H9 (cell line): ENCODE results near the gene SMPX. TPM values are rescaled to one million over a fixed set of nuclear protein-coding genes. Genes with fewer than 3 reads are reported as not detected.

Experiments used
- DNase-seq: peaks from one replicate; pipeline ENCODE4 v3.0.0-alpha.2; 2017
- H2AFZ ChIP-seq: one replicate; pipeline ENCODE4 v1.6.1; 2013; ENCODE audit warnings: mild to moderate bottlenecking, low read length, control low read depth, moderate library complexity
- H2AK5ac ChIP-seq: 2 replicates; pipeline ENCODE4 v1.6.1; 2013; ENCODE audit warnings: low read length, control low read depth, mixed read lengths; ENCODE audit not compliant: insufficient read length
- H2BK120ac ChIP-seq: one replicate; pipeline ENCODE4 v1.6.1; 2013; ENCODE audit warnings: low read depth, mild to moderate bottlenecking, low read length, control low read depth, inconsistent platforms; ENCODE audit not compliant: poor library complexity, severe bottlenecking
- H2BK12ac ChIP-seq: 2 replicates; pipeline ENCODE4 v1.6.1; 2013; ENCODE audit warnings: low read length, control low read depth, mixed read lengths, low read depth; ENCODE audit not compliant: insufficient read length
- H2BK15ac ChIP-seq: 2 replicates; pipeline ENCODE4 v1.6.1; 2013; ENCODE audit warnings: low read depth, low read length, control low read depth
- H2BK20ac ChIP-seq: one replicate; pipeline ENCODE4 v1.6.1; 2013; ENCODE audit warnings: low read depth, mild to moderate bottlenecking, low read length, control low read depth, inconsistent platforms; ENCODE audit not compliant: poor library complexity, severe bottlenecking
- H2BK5ac ChIP-seq: 2 replicates; pipeline ENCODE4 v1.6.1; 2013; ENCODE audit warnings: low read length, control low read depth, mixed read lengths; ENCODE audit not compliant: insufficient read length
- H3K14ac ChIP-seq: 2 replicates; pipeline ENCODE4 v1.6.1; 2013; ENCODE audit warnings: low read length, control low read depth; ENCODE audit not compliant: insufficient read depth
- H3K18ac ChIP-seq: 2 replicates; pipeline ENCODE4 v1.6.1; 2013; ENCODE audit warnings: low read depth, mild to moderate bottlenecking, mixed read lengths, low read length, control low read depth; ENCODE audit not compliant: insufficient read length
- H3K23ac ChIP-seq: 2 replicates; pipeline ENCODE4 v1.6.1; 2013; ENCODE audit warnings: low read length, control low read depth, mixed read lengths, low read depth; ENCODE audit not compliant: insufficient read length
- H3K23me2 ChIP-seq: 2 replicates; pipeline ENCODE4 v1.6.1; 2013; ENCODE audit warnings: low read depth, mild to moderate bottlenecking, mixed read lengths, low read length, control low read depth; ENCODE audit not compliant: insufficient read length, poor library complexity, severe bottlenecking
- H3K27ac ChIP-seq: 2 replicates; pipeline ENCODE4 v1.5.1; 2013; ENCODE audit warnings: low read length, control low read depth, mixed read lengths, low read depth; ENCODE audit not compliant: insufficient read length
- H3K27me3 ChIP-seq: 2 replicates; pipeline ENCODE4 v1.6.1; 2013; ENCODE audit warnings: low read length, control low read depth, inconsistent platforms; ENCODE audit not compliant: insufficient read depth
- H3K4ac ChIP-seq: 2 replicates; pipeline ENCODE4 v1.6.1; 2013; ENCODE audit warnings: low read depth, mild to moderate bottlenecking, control low read depth, inconsistent platforms, low read length, moderate library complexity
- H3K4me1 ChIP-seq: 2 replicates; pipeline ENCODE4 v1.6.1; 2013; ENCODE audit warnings: low read length, control low read depth, inconsistent platforms; ENCODE audit not compliant: insufficient read depth
- H3K4me2 ChIP-seq: 2 replicates; pipeline ENCODE4 v1.6.1; 2013; ENCODE audit warnings: low read length, control low read depth, mixed read lengths; ENCODE audit not compliant: insufficient read length, insufficient read depth
- H3K56ac ChIP-seq: 2 replicates; pipeline ENCODE4 v1.6.1; 2013; ENCODE audit warnings: low read depth, mild to moderate bottlenecking, mixed read lengths, low read length, control low read depth; ENCODE audit not compliant: insufficient read length
- H3K79me1 ChIP-seq: 2 replicates; pipeline ENCODE4 v1.6.1; 2013; ENCODE audit warnings: low read depth, mild to moderate bottlenecking, moderate library complexity, low read length, control low read depth, inconsistent platforms; ENCODE audit not compliant: insufficient read depth, poor library complexity, severe bottlenecking
- H3K79me2 ChIP-seq: 2 replicates; pipeline ENCODE4 v1.6.1; 2013; ENCODE audit warnings: low read length, control low read depth, inconsistent platforms; ENCODE audit not compliant: insufficient read depth
- H3K9ac ChIP-seq: 2 replicates; pipeline ENCODE4 v1.6.1; 2013; ENCODE audit warnings: low read length, control low read depth, mixed read lengths; ENCODE audit not compliant: insufficient read length; ENCODE audit errors: extremely low read depth
- H3K9me3 ChIP-seq: one replicate; pipeline ENCODE4 v1.6.1; 2013; ENCODE audit warnings: low read depth, low read length, inconsistent platforms; ENCODE audit not compliant: control insufficient read depth
- H3T11ph ChIP-seq: one replicate; pipeline ENCODE4 v1.6.1; 2013; ENCODE audit warnings: mild to moderate bottlenecking, low read length, control low read depth, inconsistent platforms
- H4K20me1 ChIP-seq: one replicate; pipeline ENCODE4 v1.6.1; 2013; ENCODE audit not compliant: control insufficient read depth, insufficient read length, insufficient read depth
- H4K5ac ChIP-seq: 2 replicates; pipeline ENCODE4 v1.6.1; 2013; ENCODE audit warnings: low read depth, mild to moderate bottlenecking, mixed read lengths, low read length, control low read depth; ENCODE audit not compliant: insufficient read length
- H4K8ac ChIP-seq: replicated peaks from 2 replicates; pipeline ENCODE4 v1.6.1; 2013; ENCODE audit warnings: low read length, control low read depth, mixed read lengths, low read depth; ENCODE audit not compliant: insufficient read length
- H4K91ac ChIP-seq: 2 replicates; pipeline ENCODE4 v1.6.1; 2013; ENCODE audit warnings: low read depth, mild to moderate bottlenecking, moderate library complexity, mixed read lengths, low read length, control low read depth; ENCODE audit not compliant: insufficient read length
- H3K27ac Mint-ChIP-seq, 3 experiments: 2 replicates in 2 of 3; 3 replicates in 1 of 3; pipeline ENCODE4 v1.8.0; 2020 to 2021; ENCODE audit warnings: mixed read lengths in 3 of 3, mild to moderate bottlenecking in 1 of 3, moderate library complexity in 1 of 3
- H3K27me3 Mint-ChIP-seq: 2 replicates; pipeline ENCODE4 v1.8.0; 2021; ENCODE audit warnings: low read depth, mild to moderate bottlenecking, moderate library complexity, mixed read lengths
- H3K36me3 Mint-ChIP-seq, 3 experiments: 2 replicates in 2 of 3; 3 replicates in 1 of 3; pipeline ENCODE4 v1.8.0; 2020 to 2021; ENCODE audit warnings: low read depth in 3 of 3, mixed read lengths in 3 of 3; ENCODE audit not compliant: insufficient read depth in 1 of 3
- H3K4me1 Mint-ChIP-seq, 2 experiments: 2 replicates each; pipeline ENCODE4 v1.8.0; 2020; ENCODE audit warnings: mixed read lengths in 2 of 2
- H3K4me3 Mint-ChIP-seq, 2 experiments: 2 replicates in 1 of 2; 3 replicates in 1 of 2; pipeline ENCODE4 v1.8.0; 2020 to 2021; ENCODE audit warnings: mild to moderate bottlenecking in 2 of 2, mixed read lengths in 2 of 2, moderate library complexity in 1 of 2
- H3K9me3 Mint-ChIP-seq, 2 experiments: 2 replicates in 1 of 2; 3 replicates in 1 of 2; pipeline ENCODE4 v1.8.0; 2020; ENCODE audit warnings: mild to moderate bottlenecking in 2 of 2, mixed read lengths in 2 of 2, moderate library complexity in 1 of 2
- WGBS: extraction: QIAGEN DNeasy Blood & Tissue Kit; methylation state at CpG from one replicate; pipeline ENCODE4 v1.1.7; 2013; ENCODE audit warnings: missing lambda C conversion rate, low lambda C conversion rate, mixed read lengths; ENCODE audit not compliant: insufficient read length; ENCODE audit errors: extremely low coverage; 5-methylcytosine and 5-hydroxymethylcytosine counted together
- total RNA-seq: library from RNA; stranded (reverse); gene quantifications from 2 replicates; pipeline ENCODE4 v1.2.1, GENCODE V29; 2021
- TF ChIP-seq, protein P1 (sequence below): fragments of 200-600 bp; sonication (generic); conservative IDR thresholded peaks from 3 replicates; pipeline ENCODE4 v1.8.0; 2021; ENCODE audit warnings: antibody characterized with exemption, mild to moderate bottlenecking

The SMPX gene
- total RNA-seq, 1 experiment from 2014 or later, result not detected

- H3K4ac ChIP-seq, result no peak overlapping the region
- no peak overlapping the region for H3K23ac ChIP-seq
- no peak overlapping the region for H2BK5ac ChIP-seq
- H2BK120ac ChIP-seq, result no peak overlapping the region
- H3K9me3 ChIP-seq, result no peaks in the 10 kb centered on the region
- no peaks in the 10 kb centered on the region for H3K79me1 ChIP-seq
- no peak overlapping the region for H3K18ac ChIP-seq
- no peak for DNase-seq
- Mint-ChIP-seq H3K4me1 (peaks cover 32 to 39% of the 10 kb centered on the region in 2 experiments), H3K4me3 (peak overlapping the region; percentile 62 to 68; a peak in 4 of 5 replicates), H3K27me3 (peaks cover 4% of the 10 kb centered on the region), H3K36me3 (no peaks in the 10 kb centered on the region; a peak in 1 of 7 replicates), H3K27ac (peak overlapping the region; percentile 65 to 90 (median 84); a peak in 3 of 7 replicates), H3K9me3 (peaks cover 0 to 27% of the 10 kb centered on the region in 2 experiments; a peak in 3 of 5 replicates)
- no peaks in the 10 kb centered on the region; the same call in 1 of the 2 replicates for H3K4me1 ChIP-seq
- no peak overlapping the region for H4K91ac ChIP-seq
- no peak overlapping the region for H4K5ac ChIP-seq
- H2BK12ac ChIP-seq, result no peak overlapping the region
- TF ChIP-seq, protein P1, sequence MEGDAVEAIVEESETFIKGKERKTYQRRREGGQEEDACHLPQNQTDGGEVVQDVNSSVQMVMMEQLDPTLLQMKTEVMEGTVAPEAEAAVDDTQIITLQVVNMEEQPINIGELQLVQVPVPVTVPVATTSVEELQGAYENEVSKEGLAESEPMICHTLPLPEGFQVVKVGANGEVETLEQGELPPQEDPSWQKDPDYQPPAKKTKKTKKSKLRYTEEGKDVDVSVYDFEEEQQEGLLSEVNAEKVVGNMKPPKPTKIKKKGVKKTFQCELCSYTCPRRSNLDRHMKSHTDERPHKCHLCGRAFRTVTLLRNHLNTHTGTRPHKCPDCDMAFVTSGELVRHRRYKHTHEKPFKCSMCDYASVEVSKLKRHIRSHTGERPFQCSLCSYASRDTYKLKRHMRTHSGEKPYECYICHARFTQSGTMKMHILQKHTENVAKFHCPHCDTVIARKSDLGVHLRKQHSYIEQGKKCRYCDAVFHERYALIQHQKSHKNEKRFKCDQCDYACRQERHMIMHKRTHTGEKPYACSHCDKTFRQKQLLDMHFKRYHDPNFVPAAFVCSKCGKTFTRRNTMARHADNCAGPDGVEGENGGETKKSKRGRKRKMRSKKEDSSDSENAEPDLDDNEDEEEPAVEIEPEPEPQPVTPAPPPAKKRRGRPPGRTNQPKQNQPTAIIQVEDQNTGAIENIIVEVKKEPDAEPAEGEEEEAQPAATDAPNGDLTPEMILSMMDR, result no peak
- no peak overlapping the region for H3K56ac ChIP-seq
- WGBS, result no CpG with 5 or more reads among the region's 4 CpGs
- H4K20me1 ChIP-seq, result no peaks in the 10 kb centered on the region
- no peaks in the 10 kb centered on the region for H3K79me2 ChIP-seq
- no peak overlapping the region for H4K8ac ChIP-seq
- H2AFZ ChIP-seq, result peak overlapping the region; percentile 94
- no peak overlapping the region for H3K9ac ChIP-seq
- H3K27me3 ChIP-seq, result no peaks in the 10 kb centered on the region
- no peak overlapping the region for H2AK5ac ChIP-seq
- H2BK20ac ChIP-seq, result no peak overlapping the region
- no peak overlapping the region for H3T11ph ChIP-seq
- no peak overlapping the region for H3K27ac ChIP-seq
- peak overlapping the region; percentile 54 for H3K4me2 ChIP-seq
- no peak overlapping the region for H3K14ac ChIP-seq
- H2BK15ac ChIP-seq, result no peak overlapping the region
- no peaks in the 10 kb centered on the region for H3K23me2 ChIP-seq
Observed at GRCh38 chrX:21738950-21739287, 19.0 kb downstream of the SMPX start.
